Measurements from ENCODE around the gene OCIAD1.
A peak's percentile ranks its signal among the peaks of the same experiment; 100 is the strongest.

Gene OCIAD1

GRCh38 chr4:48896845-48897244 is 66.0 kb downstream of the OCIAD1 start:
- DNase-seq = peak; percentile 25

GRCh38 chr4:48898733-48899431 is 68.0 kb downstream of the OCIAD1 start:
- peak; percentile 87 for DNase-seq

- no peak for DNase-seq
Measured at GRCh38 chr4:48899432-48899749, 68.5 kb downstream of the OCIAD1 start.

DNA sequence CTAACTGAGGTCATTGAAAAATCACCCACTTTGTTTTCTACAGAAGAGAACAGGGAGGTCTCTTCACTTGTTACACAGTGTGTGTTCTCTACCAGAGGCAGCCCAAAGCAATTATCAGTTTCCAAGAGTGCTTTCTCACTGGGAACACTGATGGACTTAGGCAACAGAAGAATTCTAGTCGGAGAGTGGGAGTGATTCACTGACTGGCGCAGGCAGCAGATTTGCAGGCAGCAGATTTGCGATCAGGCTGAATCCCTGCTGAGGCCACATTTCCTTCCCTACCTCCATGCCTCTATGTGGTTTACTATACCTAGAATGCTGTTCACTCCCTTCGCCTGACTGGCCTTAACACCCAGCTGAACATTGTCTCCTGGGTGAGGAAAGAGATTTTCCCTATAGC is 69.1 kb downstream of the OCIAD1 start:
- peak; percentile 47 for DNase-seq

GRCh38 chr4:48901196-48901595 is 70.3 kb downstream of the OCIAD1 start:
- no peak for DNase-seq

- no peak for DNase-seq
Measured at GRCh38 chr4:48902266-48902665, 71.4 kb downstream of the OCIAD1 start.

- no peak for DNase-seq
Measured at GRCh38 chr4:48904101-48904500, 73.2 kb downstream of the OCIAD1 start.

- DNase-seq = no peak
Measured at GRCh38 chr4:48904541-48905142, 73.8 kb downstream of the OCIAD1 start.

DNA sequence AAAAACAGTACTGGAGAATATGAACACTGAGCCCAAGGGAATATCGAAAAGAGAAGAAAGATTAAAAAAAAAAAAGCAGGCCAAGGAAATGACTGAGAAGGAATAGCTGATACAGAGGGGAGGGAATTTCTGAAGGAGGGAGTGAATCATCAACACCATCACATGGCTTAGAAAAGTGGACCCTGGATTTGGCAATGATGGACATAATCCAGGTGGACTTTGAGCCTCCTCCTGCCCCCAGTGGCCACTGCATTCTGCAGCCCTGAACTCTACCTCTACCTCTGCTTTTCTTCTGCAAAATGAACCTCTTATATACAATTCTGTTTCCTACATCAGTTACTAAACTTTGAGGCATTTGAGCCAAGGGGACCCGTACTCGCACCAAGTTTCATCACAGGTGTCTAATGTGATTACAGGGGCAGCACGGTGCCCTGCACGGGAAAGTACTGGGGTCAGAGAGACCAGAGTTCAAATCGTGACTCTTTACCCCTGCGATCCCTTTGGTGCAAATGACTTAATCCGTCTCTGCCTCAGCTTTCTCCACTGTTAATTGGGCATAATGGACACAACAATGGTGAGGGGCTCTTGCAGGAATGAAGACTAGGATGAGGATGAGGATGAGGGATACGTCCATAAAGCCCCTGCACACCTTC is 74.6 kb downstream of the OCIAD1 start:
- no peak for DNase-seq

GRCh38 chr4:48906206-48907173 is 75.6 kb downstream of the OCIAD1 start, which contains the start of gene OCIAD2:
OCIAD2 (minus strand) TSS chr4:48906774; CDS start chr4:48904549, 2,225 bp downstream.
- DNase-seq = no peak

- DNase-seq = peak; percentile 31
Measured at GRCh38 chr4:48907706-48908477, 77.0 kb downstream of the OCIAD1 start.

DNA sequence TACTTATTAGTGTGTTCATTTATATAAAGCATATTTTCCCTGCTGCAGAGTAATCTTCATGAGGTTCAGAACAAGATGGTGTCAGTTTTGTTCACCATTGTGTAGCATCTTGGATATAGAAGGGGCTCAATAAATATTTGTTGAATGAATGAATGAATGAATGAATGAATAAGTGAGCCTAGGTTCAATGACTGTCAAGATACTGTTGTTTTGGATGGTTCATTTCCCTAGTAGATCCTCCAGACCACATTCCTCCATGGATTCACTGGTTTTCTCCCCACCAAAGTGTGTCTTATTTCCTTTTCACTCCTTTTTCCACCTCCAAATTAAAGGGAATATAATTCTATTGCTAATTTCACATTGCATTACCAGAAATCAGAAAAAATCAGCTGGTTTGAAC is 77.8 kb downstream of the OCIAD1 start:
- DNase-seq = no peak

DNA sequence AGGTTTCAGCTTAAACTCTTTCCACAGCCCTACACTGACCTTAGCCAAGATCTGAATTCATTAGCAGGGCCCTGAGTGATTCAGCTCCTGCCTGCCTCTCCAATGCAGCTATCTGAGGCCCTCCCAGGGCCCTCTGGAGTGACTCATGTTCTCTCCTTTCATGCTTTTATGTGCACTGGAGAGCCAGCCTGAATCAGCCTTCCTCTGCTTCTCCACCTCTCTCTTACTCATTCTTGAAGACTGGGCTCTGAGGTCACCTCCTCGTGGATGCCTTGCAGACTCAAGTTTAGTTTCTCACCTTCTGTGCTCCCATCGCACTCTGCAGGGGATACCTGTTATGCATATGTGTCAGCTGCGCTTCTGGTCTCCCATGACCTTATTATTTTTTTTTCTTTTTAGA is 78.8 kb downstream of the OCIAD1 start:
- peak; percentile 34 for DNase-seq

DNA sequence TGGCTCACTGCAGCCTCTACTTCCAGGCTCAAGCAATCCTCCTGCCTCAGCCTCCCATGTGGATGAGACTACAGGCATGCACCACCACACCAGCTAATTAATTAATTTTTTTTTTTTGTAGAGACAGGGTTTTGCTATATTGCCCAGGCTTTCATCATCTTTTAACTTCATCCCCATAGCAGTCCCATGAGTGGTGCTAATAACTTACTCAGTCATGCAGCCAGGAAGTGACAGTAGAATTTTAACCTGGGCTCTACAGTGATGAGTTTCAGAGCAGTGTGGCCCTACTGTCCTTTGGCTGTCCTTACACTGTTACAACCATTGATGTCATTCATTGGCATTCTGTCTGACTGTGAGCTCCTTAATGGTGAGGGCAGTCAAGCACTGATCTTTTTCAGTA is 79.6 kb downstream of the OCIAD1 start:
- DNase-seq = peak; percentile 22
